ENCODE measurements around the gene DECR2.
"Not testable (repeated sequence)": the region's sequence is repeated elsewhere in the genome, so short reads cannot be mapped to it uniquely, and the experiment has no call there.

GRCh38 chr16:362702-362999 lies 39.0 kb upstream of the DECR2 start:
- TF ChIP-seq, protein P1, sequence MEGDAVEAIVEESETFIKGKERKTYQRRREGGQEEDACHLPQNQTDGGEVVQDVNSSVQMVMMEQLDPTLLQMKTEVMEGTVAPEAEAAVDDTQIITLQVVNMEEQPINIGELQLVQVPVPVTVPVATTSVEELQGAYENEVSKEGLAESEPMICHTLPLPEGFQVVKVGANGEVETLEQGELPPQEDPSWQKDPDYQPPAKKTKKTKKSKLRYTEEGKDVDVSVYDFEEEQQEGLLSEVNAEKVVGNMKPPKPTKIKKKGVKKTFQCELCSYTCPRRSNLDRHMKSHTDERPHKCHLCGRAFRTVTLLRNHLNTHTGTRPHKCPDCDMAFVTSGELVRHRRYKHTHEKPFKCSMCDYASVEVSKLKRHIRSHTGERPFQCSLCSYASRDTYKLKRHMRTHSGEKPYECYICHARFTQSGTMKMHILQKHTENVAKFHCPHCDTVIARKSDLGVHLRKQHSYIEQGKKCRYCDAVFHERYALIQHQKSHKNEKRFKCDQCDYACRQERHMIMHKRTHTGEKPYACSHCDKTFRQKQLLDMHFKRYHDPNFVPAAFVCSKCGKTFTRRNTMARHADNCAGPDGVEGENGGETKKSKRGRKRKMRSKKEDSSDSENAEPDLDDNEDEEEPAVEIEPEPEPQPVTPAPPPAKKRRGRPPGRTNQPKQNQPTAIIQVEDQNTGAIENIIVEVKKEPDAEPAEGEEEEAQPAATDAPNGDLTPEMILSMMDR (IDR thresholded peaks at IDR 0.05; ENCODE audit: insufficient read depth, low read depth, low read length) = not testable (repeated sequence)
- not testable (repeated sequence) for TF ChIP-seq EZH2 (IDR thresholded peaks at IDR 0.05; ENCODE audit: insufficient read depth, low read length)
